GM12878 (cell line): Measurements from ENCODE around the gene TMEM256.

ENCODE experiments used
- CEBPZ ChIP-seq: fragments of 150-350 bp; IDR thresholded peaks from 2 replicates; pipeline ENCODE4 v1.6.1; 2016; ENCODE audit warnings: low read depth, low read length
- CHD2 ChIP-seq: IDR thresholded peaks from 2 replicates; pipeline ENCODE4 v1.6.1; 2011; ENCODE audit warnings: low read depth, low read length, improper control_type of control experiment, borderline replicate concordance
- CTCF ChIP-seq, 3 experiments: IDR thresholded peaks in 2 of 3; conservative IDR thresholded peaks in 1 of 3; 2 replicates each; pipeline ENCODE4 v1.5.1; 2011; ENCODE audit warnings: low read depth in 3 of 3, low read length in 3 of 3, mild to moderate bottlenecking in 3 of 3, control low read depth in 2 of 3, moderate library complexity in 2 of 3, inconsistent platforms in 1 of 3, mixed read lengths in 1 of 3; ENCODE audit not compliant: control insufficient read depth in 2 of 3, insufficient read depth in 1 of 3; ENCODE audit errors: extremely low read depth in 1 of 3
- EZH2 ChIP-seq: IDR thresholded peaks from 2 replicates; pipeline ENCODE4 v1.6.1; 2012; ENCODE audit warnings: low read depth, mild to moderate bottlenecking, control low read depth, inconsistent platforms, low read length, borderline replicate concordance; ENCODE audit not compliant: control insufficient read depth
- MYC ChIP-seq: IDR thresholded peaks from 2 replicates; pipeline ENCODE4 v1.6.1; 2011; ENCODE audit warnings: mild to moderate bottlenecking, low read length, moderate library complexity, inconsistent platforms; ENCODE audit not compliant: insufficient read depth, insufficient replicate concordance, insufficient read length, severe bottlenecking
- POLR2AphosphoS5 ChIP-seq: IDR thresholded peaks from 2 replicates; pipeline ENCODE4 v1.6.1; 2011; ENCODE audit warnings: mild to moderate bottlenecking, low read length, inconsistent platforms
- RAD21 ChIP-seq: IDR thresholded peaks from 2 replicates; pipeline ENCODE4 v1.6.1; 2011; ENCODE audit warnings: mild to moderate bottlenecking, low read depth, low read length, moderate library complexity; ENCODE audit not compliant: insufficient read depth
- TAF1 ChIP-seq: IDR thresholded peaks from 2 replicates; pipeline ENCODE4 v1.6.1; 2011; ENCODE audit warnings: mild to moderate bottlenecking, low read depth, low read length, borderline replicate concordance

GRCh38 chr17:7384489-7385081 is 19.3 kb downstream of the TMEM256 start:
- TF ChIP-seq CEBPZ (no peak), CHD2 (no peak), EZH2 (no peak), POLR2AphosphoS5 (no peak), MYC (no peak), TAF1 (no peak), CTCF (IDR thresholded peaks at IDR 0.05 in 2 of 3, conservative IDR thresholded peaks at IDR 0.05 in 1 of 3; ENCODE audit: control insufficient read depth in 2 of 3, extremely low read depth in 1 of 3, insufficient read depth in 1 of 3, low read depth in 3 of 3, low read length in 3 of 3) (no peak), RAD21 (no peak)
